Kidney epithelial cell (primary cell): ENCODE results near the gene STK35. TPM values are rescaled to one million over a fixed set of nuclear protein-coding genes. Genes with fewer than 3 reads are reported as not detected.

ENCODE experiments used
- DNase-seq: peaks from one replicate; pipeline ENCODE4 v3.0.0-alpha.2; 2010; ENCODE audit warnings: low read depth
- H3K27me3 ChIP-seq: 2 replicates; pipeline ENCODE4 v1.6.0; 2011; ENCODE audit warnings: low read length; ENCODE audit not compliant: control insufficient read depth, insufficient read depth
- H3K36me3 ChIP-seq: 2 replicates; pipeline ENCODE4 v1.5.1; 2011; ENCODE audit warnings: low read length; ENCODE audit not compliant: control insufficient read depth, insufficient read depth
- H3K4me3 ChIP-seq: 2 replicates; pipeline ENCODE4 v1.5.1; 2011; ENCODE audit warnings: low read depth, mild to moderate bottlenecking, control low read depth, low read length
- total RNA-seq: library from RNA; depleted of rRNA; stranded (reverse); fragments of >200 nt; gene quantifications from 2 replicates; pipeline ENCODE4 v1.2.3, GENCODE V29; 2015
- TF ChIP-seq, protein P1 (sequence below): IDR thresholded peaks from 2 replicates; pipeline ENCODE4 v1.5.1; 2011; ENCODE audit warnings: mild to moderate bottlenecking, moderate library complexity, low read length, control low read depth, inconsistent platforms; ENCODE audit not compliant: insufficient read depth, poor library complexity, severe bottlenecking

STK35 gene
- total RNA-seq, 1 donor from 2014 or later, result 18.0 TPM

GRCh38 chr20:2156224-2156623 is 54.6 kb downstream of the STK35 start:
- no peak for DNase-seq
- TF ChIP-seq, protein P1, sequence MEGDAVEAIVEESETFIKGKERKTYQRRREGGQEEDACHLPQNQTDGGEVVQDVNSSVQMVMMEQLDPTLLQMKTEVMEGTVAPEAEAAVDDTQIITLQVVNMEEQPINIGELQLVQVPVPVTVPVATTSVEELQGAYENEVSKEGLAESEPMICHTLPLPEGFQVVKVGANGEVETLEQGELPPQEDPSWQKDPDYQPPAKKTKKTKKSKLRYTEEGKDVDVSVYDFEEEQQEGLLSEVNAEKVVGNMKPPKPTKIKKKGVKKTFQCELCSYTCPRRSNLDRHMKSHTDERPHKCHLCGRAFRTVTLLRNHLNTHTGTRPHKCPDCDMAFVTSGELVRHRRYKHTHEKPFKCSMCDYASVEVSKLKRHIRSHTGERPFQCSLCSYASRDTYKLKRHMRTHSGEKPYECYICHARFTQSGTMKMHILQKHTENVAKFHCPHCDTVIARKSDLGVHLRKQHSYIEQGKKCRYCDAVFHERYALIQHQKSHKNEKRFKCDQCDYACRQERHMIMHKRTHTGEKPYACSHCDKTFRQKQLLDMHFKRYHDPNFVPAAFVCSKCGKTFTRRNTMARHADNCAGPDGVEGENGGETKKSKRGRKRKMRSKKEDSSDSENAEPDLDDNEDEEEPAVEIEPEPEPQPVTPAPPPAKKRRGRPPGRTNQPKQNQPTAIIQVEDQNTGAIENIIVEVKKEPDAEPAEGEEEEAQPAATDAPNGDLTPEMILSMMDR, result no peak

DNA sequence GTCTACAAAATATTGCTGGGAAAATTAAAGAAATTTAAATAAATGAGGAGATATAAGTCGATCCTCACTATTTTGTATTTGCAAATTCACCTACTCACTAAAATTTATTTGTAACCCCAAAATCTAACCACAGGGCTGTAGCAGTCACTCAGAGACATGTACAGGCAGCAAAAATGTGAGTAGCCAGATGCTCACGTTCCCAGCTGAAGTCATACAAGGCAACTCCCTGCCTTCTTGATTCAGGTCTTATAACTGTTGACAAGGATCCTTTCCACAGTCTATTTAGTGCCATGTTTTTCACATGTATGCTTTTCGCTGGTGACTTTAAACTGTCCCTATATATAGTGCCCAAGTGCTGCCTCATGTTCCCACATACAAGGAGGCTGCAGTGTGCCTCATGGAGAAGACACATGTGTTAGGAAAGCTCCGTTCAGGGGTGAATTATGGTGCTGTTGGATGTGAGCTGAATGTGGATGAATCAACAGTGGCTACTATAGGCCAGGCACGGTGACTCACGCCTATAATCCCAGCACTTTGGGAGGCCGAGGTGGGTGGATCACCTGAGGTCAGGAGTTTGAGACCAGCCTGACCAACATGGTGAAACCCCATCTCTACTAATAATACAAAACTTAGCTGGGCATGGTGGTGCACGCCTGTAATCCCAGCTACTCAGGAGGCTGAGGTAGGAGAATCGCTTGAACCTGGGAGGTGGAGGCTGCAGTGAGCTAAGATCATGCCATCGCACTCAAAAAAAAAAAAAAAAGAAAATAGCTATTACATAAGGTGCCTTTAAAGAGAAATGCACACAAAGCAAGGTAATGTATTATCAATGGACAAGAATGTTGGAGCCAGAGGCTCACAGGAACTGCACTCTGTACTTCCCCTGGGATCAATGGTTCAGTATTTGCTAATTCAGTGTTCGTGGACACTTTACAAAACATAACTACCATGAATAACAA is 55.3 kb downstream of the STK35 start:
- Histone ChIP-seq H3K27me3 (no peaks in the 10 kb centered on the region), H3K4me3 (no peak overlapping the region), H3K36me3 (no peaks in the 10 kb centered on the region)
- no peak for DNase-seq
- TF ChIP-seq, protein P1, result no peak

More at GRCh38 chr20:2156224-2156623, 54.6 kb downstream of the STK35 start:
- Histone ChIP-seq H3K4me3 (no peak overlapping the region), H3K27me3 (no peaks in the 10 kb centered on the region), H3K36me3 (no peaks in the 10 kb centered on the region)

DNA sequence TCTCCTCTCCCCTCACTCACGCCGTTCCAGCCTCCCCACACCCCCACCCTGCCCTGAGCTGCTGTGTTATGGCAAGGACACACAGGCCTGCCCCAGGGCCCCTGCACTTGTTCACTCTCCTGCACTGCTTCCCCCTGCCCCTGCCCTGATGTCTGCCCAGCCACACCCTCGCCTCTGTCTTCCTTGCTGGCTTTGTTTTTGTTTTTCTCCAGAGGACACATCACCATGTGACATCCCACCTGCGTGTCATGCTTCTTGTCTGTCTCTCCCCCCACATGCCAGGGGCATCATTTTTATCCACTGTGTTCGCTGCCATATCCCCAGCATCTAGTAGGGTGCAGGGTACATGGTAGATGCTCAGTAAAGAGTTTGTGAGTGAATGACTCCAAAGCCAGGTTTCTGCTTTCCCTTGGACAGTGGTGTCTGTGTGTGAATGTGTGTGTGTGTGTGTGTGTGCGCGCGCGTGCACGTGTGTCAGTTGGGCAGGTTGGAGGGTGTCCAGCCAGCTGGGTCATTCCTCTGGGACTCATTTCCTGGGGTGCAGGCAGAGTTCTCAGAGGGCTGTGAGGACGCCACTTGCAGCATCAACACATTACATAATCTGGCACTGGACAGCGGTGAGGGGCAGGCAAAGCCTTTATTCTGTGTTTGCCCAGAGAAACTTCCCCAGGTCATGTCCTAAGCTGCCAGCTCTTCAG is 60.6 kb downstream of the STK35 start:
- no peaks in the 10 kb centered on the region for H3K36me3 ChIP-seq
- H3K4me3 ChIP-seq, result no peak overlapping the region
- DNase-seq, result no peak
- TF ChIP-seq, protein P1, result no peak
- H3K27me3 ChIP-seq, result peaks cover 16% of the 10 kb centered on the region

DNA sequence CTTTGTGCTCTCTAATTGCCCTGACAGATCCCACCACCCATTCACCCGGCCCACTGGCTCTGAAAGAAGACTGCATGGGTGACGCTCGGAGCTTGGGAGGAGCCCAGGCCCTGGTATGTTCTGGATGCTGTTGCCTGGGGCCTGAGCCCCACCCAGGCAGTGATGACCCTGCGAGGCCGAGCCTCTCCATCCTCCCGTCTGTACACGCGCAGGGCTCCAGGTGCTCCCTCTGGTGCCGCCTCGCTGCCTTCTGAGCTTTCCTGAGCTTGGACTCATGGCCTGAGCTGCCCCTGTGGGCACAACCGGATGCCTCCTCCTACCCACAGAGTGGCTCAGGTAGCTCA is 61.2 kb downstream of the STK35 start:
- no peak overlapping the region for H3K4me3 ChIP-seq
- DNase-seq, result no peak
- TF ChIP-seq, protein P1, result no peak
- no peaks in the 10 kb centered on the region for H3K36me3 ChIP-seq
- H3K27me3 ChIP-seq, result peaks cover 16% of the 10 kb centered on the region

DNA sequence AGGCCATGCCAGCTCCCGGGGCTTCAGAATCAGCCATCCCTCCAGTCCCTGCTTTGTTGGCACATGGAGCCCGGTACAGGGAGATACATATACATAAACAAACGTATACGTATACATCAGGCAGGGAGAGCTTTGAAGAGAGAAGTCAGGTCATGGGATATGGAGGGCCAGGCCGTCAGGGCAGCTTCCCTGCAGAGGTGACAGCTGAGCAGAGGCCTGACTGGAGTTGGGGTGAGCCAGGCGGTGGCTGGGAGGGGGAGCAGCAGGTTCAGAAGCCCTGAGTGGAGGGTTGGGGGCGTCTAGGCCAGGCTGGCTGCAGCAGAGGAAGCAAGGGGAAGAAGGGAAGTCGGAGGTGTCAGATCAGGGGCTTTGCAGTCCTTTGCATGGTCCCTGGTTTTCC is 61.7 kb downstream of the STK35 start:
- Histone ChIP-seq H3K36me3 (no peaks in the 10 kb centered on the region), H3K4me3 (no peak overlapping the region), H3K27me3 (peaks cover 16% of the 10 kb centered on the region)
- TF ChIP-seq, protein P1, result no peak
- DNase-seq, result no peak

GRCh38 chr20:2163757-2164156 is 62.1 kb downstream of the STK35 start:
- DNase-seq, result no peak
- no peak overlapping the region for H3K4me3 ChIP-seq
- H3K36me3 ChIP-seq, result no peaks in the 10 kb centered on the region
- peaks cover 16% of the 10 kb centered on the region for H3K27me3 ChIP-seq
- TF ChIP-seq, protein P1, result no peak
